ENCODE data around the gene CELSR1.
"Not testable (repeated sequence)": the region's sequence is repeated elsewhere in the genome, so short reads cannot be mapped to it uniquely, and the experiment has no call there.

CELSR1 gene

GRCh38 chr22:46415776-46416519 is 121.5 kb downstream of the CELSR1 start:
- no peak for DNase-seq

GRCh38 chr22:46414704-46415103 is 122.7 kb downstream of the CELSR1 start:
- DNase-seq = no peak

GRCh38 chr22:46413725-46414379 is 123.6 kb downstream of the CELSR1 start:
- no peak for DNase-seq

- DNase-seq = no peak
Measured at GRCh38 chr22:46411347-46411746, 126.1 kb downstream of the CELSR1 start.

GRCh38 chr22:46410291-46410808 is 127.1 kb downstream of the CELSR1 start:
- no peak for DNase-seq

GRCh38 chr22:46409631-46410210 is 127.7 kb downstream of the CELSR1 start:
- DNase-seq = no peak

GRCh38 chr22:46408568-46409506 is 128.6 kb downstream of the CELSR1 start:
- no peak for DNase-seq

- DNase-seq = no peak
Measured at GRCh38 chr22:46407748-46408147, 129.7 kb downstream of the CELSR1 start.

- DNase-seq = no peak
Measured at GRCh38 chr22:46406791-46407190, 130.6 kb downstream of the CELSR1 start.

- no peak for DNase-seq
Measured at GRCh38 chr22:46406349-46406748, 131.1 kb downstream of the CELSR1 start.

- DNase-seq = no peak
Measured at GRCh38 chr22:46405901-46406300, 131.5 kb downstream of the CELSR1 start.

- not testable (repeated sequence) for DNase-seq
Measured at GRCh38 chr22:46403880-46404279, 133.5 kb downstream of the CELSR1 start.

GRCh38 chr22:46402505-46402904 is 134.9 kb downstream of the CELSR1 start:
- no peak for DNase-seq

- no peak for DNase-seq
Measured at GRCh38 chr22:46401370-46401769, 136.1 kb downstream of the CELSR1 start.

GRCh38 chr22:46399251-46400024 is 138.0 kb downstream of the CELSR1 start:
- DNase-seq = no peak

- no peak for DNase-seq
Measured at GRCh38 chr22:46397951-46398350, 139.5 kb downstream of the CELSR1 start.

- no peak for DNase-seq
Measured at GRCh38 chr22:46397514-46397913, 139.9 kb downstream of the CELSR1 start.

- DNase-seq = not testable (repeated sequence)
Measured at GRCh38 chr22:46397049-46397448, 140.4 kb downstream of the CELSR1 start.

- no peak for DNase-seq
Measured at GRCh38 chr22:46395145-46395544, 142.3 kb downstream of the CELSR1 start.

GRCh38 chr22:46394622-46395021 is 142.8 kb downstream of the CELSR1 start:
- no peak for DNase-seq

- DNase-seq = no peak
Measured at GRCh38 chr22:46393873-46394272, 143.5 kb downstream of the CELSR1 start.
